Liver (tissue), 9 donors: Measurements from ENCODE around the gene LMF1. TPM values are rescaled to one million over a fixed set of nuclear protein-coding genes. Genes with fewer than 3 reads are reported as not detected.

Experiments used
- DNase-seq: peaks from one replicate; pipeline ENCODE4 v3.0.0-alpha.2; 2017; ENCODE audit warnings: low spot score
- H3K27ac ChIP-seq, 2 donors: one replicate each; pipeline ENCODE4 v1.7.0; 2013; ENCODE audit warnings: inconsistent platforms in 2 of 2, low read length in 2 of 2, control low read depth in 1 of 2, low read depth in 1 of 2, mild to moderate bottlenecking in 1 of 2
- H3K27me3 ChIP-seq, 4 donors: one replicate each; pipeline versions ENCODE4 v1.6.1 to v1.7.0; 2013; ENCODE audit warnings: low read length in 3 of 4, inconsistent platforms in 1 of 4, mild to moderate bottlenecking in 1 of 4, moderate library complexity in 1 of 4; ENCODE audit not compliant: control insufficient read depth in 4 of 4, insufficient read depth in 4 of 4
- H3K36me3 ChIP-seq, 4 donors: one replicate each; pipeline versions ENCODE4 v1.6.1 to v1.7.0; 2013; ENCODE audit warnings: low read length in 3 of 4, mild to moderate bottlenecking in 3 of 4, low read depth in 1 of 4, moderate library complexity in 1 of 4; ENCODE audit not compliant: control insufficient read depth in 4 of 4, insufficient read depth in 3 of 4
- H3K4me1 ChIP-seq, 4 donors: one replicate each; pipeline versions ENCODE4 v1.6.1 to v1.7.0; 2013; ENCODE audit warnings: low read length in 3 of 4, mild to moderate bottlenecking in 3 of 4, moderate library complexity in 1 of 4; ENCODE audit not compliant: control insufficient read depth in 4 of 4, insufficient read depth in 4 of 4
- H3K4me3 ChIP-seq, 3 donors: one replicate each; pipeline versions ENCODE4 v1.6.1 to v1.7.0; 2013; ENCODE audit warnings: low read length in 3 of 3, control low read depth in 1 of 3, low read depth in 1 of 3, mild to moderate bottlenecking in 1 of 3
- H3K9ac ChIP-seq, 2 donors: one replicate each; pipeline ENCODE4 v1.7.0; 2013; ENCODE audit warnings: low read length in 2 of 2, mild to moderate bottlenecking in 2 of 2, moderate library complexity in 2 of 2, control low read depth in 1 of 2, low read depth in 1 of 2
- H3K9me3 ChIP-seq, 4 donors: one replicate each; pipeline versions ENCODE4 v1.6.1 to v1.7.0; 2013; ENCODE audit warnings: low read length in 3 of 4; ENCODE audit not compliant: control insufficient read depth in 4 of 4
- ATF3 ChIP-seq: IDR thresholded peaks from 2 replicates; pipeline ENCODE4 v1.6.1; 2016; ENCODE audit warnings: antibody characterized with exemption
- CTCF ChIP-seq: fragments of 150-350 bp; IDR thresholded peaks from 2 replicates; pipeline ENCODE4 v1.5.1; 2017; ENCODE audit warnings: improper control_type of control experiment, low read depth, low read length; ENCODE audit not compliant: missing input control
- EGR1 ChIP-seq, 2 donors: IDR thresholded peaks; 2 replicates each; pipeline ENCODE4 v1.6.1; 2016 to 2018; ENCODE audit warnings: antibody characterized with exemption in 2 of 2, low read depth in 2 of 2
- FOXA1 ChIP-seq: IDR thresholded peaks from 2 replicates; pipeline ENCODE4 v1.6.1; 2016; ENCODE audit warnings: antibody characterized with exemption
- FOXA2 ChIP-seq: IDR thresholded peaks from 2 replicates; pipeline ENCODE4 v1.6.1; 2016; ENCODE audit warnings: antibody characterized with exemption
- GABPA ChIP-seq, 2 donors: IDR thresholded peaks in 1 of 2; conservative IDR thresholded peaks in 1 of 2; 2 replicates each; pipeline ENCODE4 v1.6.1; 2016; ENCODE audit warnings: antibody characterized with exemption in 2 of 2, mild to moderate bottlenecking in 1 of 2, moderate library complexity in 1 of 2
- JUND ChIP-seq, 2 donors: IDR thresholded peaks; 2 replicates each; pipeline ENCODE4 v1.6.1; 2016; ENCODE audit warnings: antibody characterized with exemption in 2 of 2
- MAX ChIP-seq: IDR thresholded peaks from 2 replicates; pipeline ENCODE4 v1.6.1; 2016; ENCODE audit warnings: antibody characterized with exemption
- NR2F2 ChIP-seq: IDR thresholded peaks from 2 replicates; pipeline ENCODE4 v1.6.1; 2016; ENCODE audit warnings: antibody characterized with exemption
- RAD21 ChIP-seq, 2 donors: IDR thresholded peaks; 2 replicates each; pipeline ENCODE4 v1.6.1; 2016; ENCODE audit warnings: antibody characterized with exemption in 2 of 2, mild to moderate bottlenecking in 2 of 2
- REST ChIP-seq: IDR thresholded peaks from 2 replicates; pipeline ENCODE4 v1.6.1; 2016; ENCODE audit warnings: antibody characterized with exemption, mild to moderate bottlenecking
- RXRA ChIP-seq, 2 donors: IDR thresholded peaks; 2 replicates each; pipeline ENCODE4 v1.6.1; 2017 to 2018; ENCODE audit warnings: antibody characterized with exemption in 2 of 2, mild to moderate bottlenecking in 1 of 2
- TAF1 ChIP-seq: conservative IDR thresholded peaks from 2 replicates; pipeline ENCODE4 v1.6.1; 2016; ENCODE audit warnings: antibody characterized with exemption, mild to moderate bottlenecking
- YY1 ChIP-seq: IDR thresholded peaks from 2 replicates; pipeline ENCODE4 v1.6.1; 2016; ENCODE audit warnings: antibody characterized with exemption, mild to moderate bottlenecking
- WGBS: extraction: QIAGEN DNeasy Blood & Tissue Kit; methylation state at CpG from one replicate; pipeline ENCODE4 v1.1.7; 2013; 5-methylcytosine and 5-hydroxymethylcytosine counted together
- polyA plus RNA-seq, 2 donors: library from polyadenylated mRNA; stranded (reverse) in 1 of 2; unstranded in 1 of 2; fragments of 200-250 nt in 1 of 2; fragments of >200 nt in 1 of 2; fragmentation: Nextera tagmentation in 1 of 2; extraction: Ambion mirVana in 1 of 2; gene quantifications; one replicate each; pipeline versions ENCODE4 v1.2.1 to v1.2.3, GENCODE V29; 2013 to 2015
- total RNA-seq, 2 donors: library from RNA; depleted of rRNA; stranded (reverse); fragments of >200 nt; gene quantifications; one replicate each; pipeline ENCODE4 v1.2.3, GENCODE V29; 2014
- donor health status: healthy.
- donor health status: healthy.
- donor health status: healthy.
- donor health status: healthy.
- donor health status: healthy.

Gene LMF1
- total and polyA plus RNA-seq, 4 donors, result 8.8 to 24.3 (median 12.6) TPM

GRCh38 chr16:873889-874288, 96.9 kb downstream of the LMF1 start (continued):
- no peak for TF ChIP-seq CTCF
- TF ChIP-seq GABPA (IDR thresholded peaks at IDR 0.05 in 1 of 2, conservative IDR thresholded peaks at IDR 0.05 in 1 of 2), result no peak
- TF ChIP-seq JUND (IDR thresholded peaks at IDR 0.05), result no peak
- TF ChIP-seq TAF1, result no peak
- TF ChIP-seq NR2F2, result no peak

GRCh38 chr16:873243-873661, 97.5 kb downstream of the LMF1 start:
- DNase-seq, result no peak
- H3K9ac ChIP-seq, result no peak overlapping the region
- TF ChIP-seq FOXA2, result no peak
- TF ChIP-seq RAD21 (IDR thresholded peaks at IDR 0.05), result no peak
- no peak for TF ChIP-seq FOXA1
- no peak for TF ChIP-seq YY1
- no peak for TF ChIP-seq NR2F2
- no peak for TF ChIP-seq RXRA (IDR thresholded peaks at IDR 0.05)
- TF ChIP-seq REST, result no peak
- TF ChIP-seq ATF3, result no peak
- no peak for TF ChIP-seq EGR1 (IDR thresholded peaks at IDR 0.05; ENCODE audit: low read depth in 2 of 2)
- TF ChIP-seq GABPA (IDR thresholded peaks at IDR 0.05 in 1 of 2, conservative IDR thresholded peaks at IDR 0.05 in 1 of 2), result no peak
- no peak for TF ChIP-seq JUND (IDR thresholded peaks at IDR 0.05)
- TF ChIP-seq MAX, result no peak
- TF ChIP-seq CTCF, result no peak

More at GRCh38 chr16:873243-873661, 97.5 kb downstream of the LMF1 start:
- Histone ChIP-seq H3K36me3 (peaks cover 0 to 4% (median 3%) of the 10 kb centered on the region in 4 donors), H3K9me3 (no peaks in the 10 kb centered on the region), H3K4me1 (no peaks in the 10 kb centered on the region), H3K27me3 (no peaks in the 10 kb centered on the region), H3K4me3 (no peak overlapping the region), H3K27ac (no peak overlapping the region)
- WGBS, result 92% methylated on average over 29 of the region's 29 CpGs
